HepG2 (cell line): Measurements from ENCODE around the gene COX15. TPM values are rescaled to one million over a fixed set of nuclear protein-coding genes. Genes with fewer than 3 reads are reported as not detected.

ENCODE experiments used
- ATAC-seq: fragments of 200-7000 bp; cut with Tn5 transposase; 3 replicates; pipeline ENCODE4 v1.9.1; 2020; ENCODE audit warnings: mild to moderate bottlenecking, moderate library complexity
- BruUV-seq: library from RNA; stranded (reverse); fragments of 400-500 nt; replicated peaks from 2 replicates; lab custom pipeline; 2021; lab: Mats Ljungman, UMichigan
- CTCF ChIA-PET: fragments of 300-600 bp; formaldehyde crosslinking; extraction: SDS; loops from one replicate; lab custom pipeline; 2021; ENCODE audit warnings: low total read pairs, inconsistent platforms, low intra/inter-chr PET ratio; lab: Yijun Ruan, JAX
- POLR2A ChIA-PET: fragments of 350-600 bp; sonication (Branson Sonifier 250); formaldehyde crosslinking; loops from one replicate; lab custom pipeline; 2020; ENCODE audit warnings: antibody characterized with exemption, inconsistent platforms; lab: Yijun Ruan, JAX
- DNase-seq: peaks from one replicate; pipeline ENCODE4 v3.0.0-alpha.2; 2015; ENCODE audit warnings: low spot score
- FAIRE-seq: peaks from 3 replicates; lab custom pipeline; 2011; peaks lifted over from hg19 to GRCh38; lab: Jason Lieb, UNC
- H2AFZ ChIP-seq: one replicate; pipeline ENCODE4 v1.6.1; 2011; ENCODE audit warnings: low read length, inconsistent platforms
- H3K27ac ChIP-seq: fragments of 300-600 bp; 3 replicates; pipeline ENCODE4 v1.8.0; 2011; ENCODE audit warnings: mixed run types, mild to moderate bottlenecking, mixed read lengths, low read length, inconsistent platforms; ENCODE audit not compliant: insufficient read depth; ENCODE audit errors: extremely low read length
- H3K27me3 ChIP-seq, 2 experiments: fragments of 200-600 bp in 1 of 2; 2 replicates in 1 of 2; 3 replicates in 1 of 2; pipeline versions ENCODE4 v1.6.0 to v1.8.0; 2011; ENCODE audit warnings: low read length in 2 of 2, mild to moderate bottlenecking in 2 of 2, moderate library complexity in 2 of 2, inconsistent platforms in 1 of 2; ENCODE audit not compliant: insufficient read depth in 2 of 2, control insufficient read depth in 1 of 2
- H3K36me3 ChIP-seq, 2 experiments: fragments of 200-600 bp in 1 of 2; replicated peaks in 1 of 2; 2 replicates in 1 of 2; 3 replicates in 1 of 2; pipeline versions ENCODE4 v1.5.1 to v1.8.0; 2011; ENCODE audit warnings: low read length in 2 of 2, inconsistent platforms in 1 of 2; ENCODE audit not compliant: insufficient read depth in 2 of 2, control insufficient read depth in 1 of 2
- H3K4me1 ChIP-seq: 2 replicates; pipeline ENCODE4 v1.5.1; 2012; ENCODE audit warnings: low read length, inconsistent platforms; ENCODE audit not compliant: insufficient read depth
- H3K4me2 ChIP-seq: 2 replicates; pipeline ENCODE4 v1.6.0; 2011; ENCODE audit warnings: low read depth, low read length, inconsistent platforms
- H3K4me3 ChIP-seq, 3 experiments: fragments of 200-600 bp in 1 of 3; sonication (generic), shearing (Covaris generic) in 1 of 3; replicated peaks in 1 of 3; 2 replicates each; pipeline ENCODE4 v1.5.1; 2011 to 2016; ENCODE audit warnings: low read length in 3 of 3, inconsistent platforms in 2 of 3, low read depth in 2 of 3, mild to moderate bottlenecking in 2 of 3, control low read depth in 1 of 3, mixed read lengths in 1 of 3; ENCODE audit not compliant: insufficient read depth in 1 of 3
- H3K79me2 ChIP-seq: one replicate; pipeline ENCODE4 v1.6.1; 2011; ENCODE audit warnings: low read length, inconsistent platforms; ENCODE audit not compliant: insufficient read depth
- H3K9ac ChIP-seq: 2 replicates; pipeline ENCODE4 v1.6.0; 2011; ENCODE audit warnings: mild to moderate bottlenecking, low read depth, low read length, inconsistent platforms; ENCODE audit not compliant: insufficient read depth
- H3K9me3 ChIP-seq: 2 replicates; pipeline ENCODE4 v1.5.1; 2012; ENCODE audit warnings: mild to moderate bottlenecking, low read length
- H4K20me1 ChIP-seq: 2 replicates; pipeline ENCODE4 v1.6.0; 2011; ENCODE audit warnings: inconsistent platforms, mild to moderate bottlenecking, low read length, moderate library complexity; ENCODE audit not compliant: insufficient read depth
- GABPA ChIP-seq, 2 experiments: IDR thresholded peaks; 2 replicates each; pipeline ENCODE4 v1.6.1; 2011 to 2016; ENCODE audit warnings: low read depth in 2 of 2, low read length in 1 of 2, missing biosample characterization in 1 of 2, missing genetic modification characterization in 1 of 2
- MED8 ChIP-seq: sonication (generic); formaldehyde crosslinking; IDR thresholded peaks from 2 replicates; pipeline ENCODE4 v1.8.1; 2023; ENCODE audit warnings: mild to moderate bottlenecking, missing genetic modification reagents; ENCODE audit not compliant: insufficient replicate concordance
- RAD21 ChIP-seq: fragments of 450-650 bp; formaldehyde crosslinking; IDR thresholded peaks from 2 replicates; pipeline ENCODE4 v1.5.0; 2020; ENCODE audit warnings: mild to moderate bottlenecking
- SAFB2 ChIP-seq: sonication (generic); formaldehyde crosslinking; IDR thresholded peaks from 2 replicates; pipeline ENCODE4 v1.5.1; 2020; ENCODE audit warnings: missing genetic modification reagents, low read depth, mild to moderate bottlenecking, borderline replicate concordance
- SMC3 ChIP-seq: IDR thresholded peaks from 2 replicates; pipeline ENCODE4 v1.6.1; 2011; ENCODE audit warnings: low read length, improper control_type of control experiment
- SOX13 ChIP-seq, 3 experiments: fragments of 450-650 bp in 1 of 3; sonication (generic) in 1 of 3; formaldehyde crosslinking in 1 of 3; IDR thresholded peaks in 2 of 3; conservative IDR thresholded peaks in 1 of 3; 2 replicates each; pipeline versions ENCODE4 v1.5.0 to v1.6.1; 2016 to 2020; ENCODE audit warnings: antibody characterized with exemption in 1 of 3, mild to moderate bottlenecking in 1 of 3, missing compliant biosample characterization in 1 of 3, missing genetic modification reagents in 1 of 3, moderate library complexity in 1 of 3
- STAG1 ChIP-seq: sonication (generic); formaldehyde crosslinking; IDR thresholded peaks from 2 replicates; pipeline ENCODE4 v1.4.0; 2020; ENCODE audit warnings: missing genetic modification reagents
- ZBTB46 ChIP-seq: sonication (generic); formaldehyde crosslinking; IDR thresholded peaks from 2 replicates; pipeline ENCODE4 v1.4.0; 2020; ENCODE audit warnings: mild to moderate bottlenecking, missing genetic modification reagents, borderline replicate concordance
- ZNF746 ChIP-seq: sonication (generic); formaldehyde crosslinking; IDR thresholded peaks from 2 replicates; pipeline ENCODE4 v1.8.0; 2022; ENCODE audit warnings: mild to moderate bottlenecking, missing genetic modification reagents
- WGBS: methylation state at CpG from one replicate; pipeline ENCODE4 v1.1.6; 2017; ENCODE audit warnings: low lambda C conversion rate; 5-methylcytosine and 5-hydroxymethylcytosine counted together
- in situ Hi-C: cut with HindIII; loops from 2 replicates; pipeline ENCODE4 v1.10.0; 2017; ENCODE audit warnings: low pct_unique_long_range_greater_than_20kb; ENCODE audit not compliant: extremely low pct_ligation_motif_present
- intact Hi-C: fragments of 100-400 bp; cut with micrococcal nuclease; formaldehyde crosslinking; loops from one replicate; pipeline ENCODE4 v1.10.0; 2022; ENCODE audit not compliant: unreplicated experiment
- polyA plus RNA-seq, 8 experiments: library from polyadenylated mRNA; depleted of rRNA in 3 of 8; stranded (reverse) in 7 of 8; unstranded in 1 of 8; fragments of >200 nt; fragmentation: Illumina TruSeq in 4 of 8; extraction: Trizol in 4 of 8; gene quantifications; 2 replicates each; pipeline versions ENCODE4 v1.2.1 to v1.2.3, GENCODE V29; 2011 to 2016; ENCODE audit warnings: low read depth in 4 of 8, missing spikeins in 1 of 8, mixed read lengths in 1 of 8; ENCODE audit not compliant: insufficient read depth in 1 of 8
- total RNA-seq, 5 experiments: library from RNA; depleted of rRNA; stranded (reverse); fragments of >200 nt; fragmentation: Illumina TruSeq; extraction: Trizol; gene quantifications; 2 replicates each; pipeline ENCODE4 v1.2.3, GENCODE V29; 2016; ENCODE audit warnings: low read depth in 1 of 5
- TF ChIP-seq, protein P1 (sequence below): sonication (generic); formaldehyde crosslinking; IDR thresholded peaks from 2 replicates; pipeline ENCODE4 v1.5.0; 2020; ENCODE audit warnings: mild to moderate bottlenecking, missing genetic modification reagents, moderate library complexity

Gene COX15
- total and polyA plus RNA-seq, 2 of the 13 experiments (the other 11 are each of a cell fraction or from before 2014, with no cell fraction given) = 19.2 to 44.7 TPM

GRCh38 chr10:99682752-99683151 lies 49.2 kb downstream of the COX15 start:
- no peak overlapping the region for H3K4me3 ChIP-seq
- H3K27me3 ChIP-seq = no peaks in the 10 kb centered on the region
- in situ Hi-C loops = no loop called here
- intact Hi-C loops = loop anchor here (5.0 kb wide), 1 partner anchor 50 kb away; no protein-coding TSS in a partner anchor
- TF ChIP-seq GABPA (IDR thresholded peaks at IDR 0.05; ENCODE audit: low read depth, low read length) (no peak), GABPA (CRISPR knock-in tag; IDR thresholded peaks at IDR 0.05; ENCODE audit: low read depth) (no peak), ZBTB46 (no peak), MED8 (CRISPR knock-in tag) (no peak), RAD21 (CRISPR knock-in tag) (peak; percentile 30; the same call in 1 of the 2 replicates), SOX13 (IDR thresholded peaks at IDR 0.05) (no peak), SOX13 (CRISPR knock-in tag; conservative IDR thresholded peaks at IDR 0.05 in 1 of 2, IDR thresholded peaks at IDR 0.05 in 1 of 2) (no peak), SAFB2 (CRISPR knock-in tag) (no peak), SMC3 (peak; percentile 73), STAG1 (peak; percentile 36), ZNF746 (CRISPR knock-in tag) (no peak)
- TF ChIP-seq, protein P1, sequence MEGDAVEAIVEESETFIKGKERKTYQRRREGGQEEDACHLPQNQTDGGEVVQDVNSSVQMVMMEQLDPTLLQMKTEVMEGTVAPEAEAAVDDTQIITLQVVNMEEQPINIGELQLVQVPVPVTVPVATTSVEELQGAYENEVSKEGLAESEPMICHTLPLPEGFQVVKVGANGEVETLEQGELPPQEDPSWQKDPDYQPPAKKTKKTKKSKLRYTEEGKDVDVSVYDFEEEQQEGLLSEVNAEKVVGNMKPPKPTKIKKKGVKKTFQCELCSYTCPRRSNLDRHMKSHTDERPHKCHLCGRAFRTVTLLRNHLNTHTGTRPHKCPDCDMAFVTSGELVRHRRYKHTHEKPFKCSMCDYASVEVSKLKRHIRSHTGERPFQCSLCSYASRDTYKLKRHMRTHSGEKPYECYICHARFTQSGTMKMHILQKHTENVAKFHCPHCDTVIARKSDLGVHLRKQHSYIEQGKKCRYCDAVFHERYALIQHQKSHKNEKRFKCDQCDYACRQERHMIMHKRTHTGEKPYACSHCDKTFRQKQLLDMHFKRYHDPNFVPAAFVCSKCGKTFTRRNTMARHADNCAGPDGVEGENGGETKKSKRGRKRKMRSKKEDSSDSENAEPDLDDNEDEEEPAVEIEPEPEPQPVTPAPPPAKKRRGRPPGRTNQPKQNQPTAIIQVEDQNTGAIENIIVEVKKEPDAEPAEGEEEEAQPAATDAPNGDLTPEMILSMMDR (CRISPR knock-in tag) = peak; percentile 28; the same call in 1 of the 2 replicates
- DNase-seq = no peak
- FAIRE-seq = no peak
- H3K4me1 ChIP-seq = no peaks in the 10 kb centered on the region
- H4K20me1 ChIP-seq = no peaks in the 10 kb centered on the region
- ChIA-PET CTCF (no interaction called here), POLR2A (no interaction called here)
- peak; percentile 92 for ATAC-seq
- no peak overlapping the region for H2AFZ ChIP-seq
- H3K9me3 ChIP-seq = no peaks in the 10 kb centered on the region
- WGBS = 69% methylated on average over 1 of the region's 1 CpG
- H3K36me3 ChIP-seq = peaks cover 9 to 48% of the 10 kb centered on the region in 2 experiments
- H3K4me2 ChIP-seq = no peak overlapping the region
- no TSS peak for BruUV-seq
- H3K27ac ChIP-seq = no peak overlapping the region
- no peaks in the 10 kb centered on the region for H3K79me2 ChIP-seq
- H3K9ac ChIP-seq = no peak overlapping the region

Other genes starting within 250 kb of the COX15 start
- gene NKX2-3, start 199.2 kb downstream of the COX15 start, total RNA-seq (2016; rRNA removed; fragmentation: Illumina TruSeq; extraction: Trizol) = not detected in 2 replicates
- gene NKX2-3, start 199.2 kb downstream of the COX15 start, polyA plus RNA-seq (2011; rRNA removed) = not detected in 2 replicates
- 7.5 and 15.2 TPM in 2 replicates for gene SLC25A28, start 111.7 kb downstream of the COX15 start, total RNA-seq (2016; rRNA removed; fragmentation: Illumina TruSeq; extraction: Trizol)
- gene SLC25A28, start 111.7 kb downstream of the COX15 start, polyA plus RNA-seq (2011; rRNA removed) = 41.0 and 48.5 TPM in 2 replicates
- gene ENTPD7, start 72.6 kb downstream of the COX15 start, total RNA-seq (2016; rRNA removed; fragmentation: Illumina TruSeq; extraction: Trizol) = 35.5 and 36.5 TPM in 2 replicates
- 6.6 and 7.6 TPM in 2 replicates for gene ENTPD7, start 72.6 kb downstream of the COX15 start, polyA plus RNA-seq (2011; rRNA removed)
- 25.8 and 36.5 TPM in 2 replicates for gene CUTC, start 107 bp upstream of the COX15 start, total RNA-seq (2016; rRNA removed; fragmentation: Illumina TruSeq; extraction: Trizol)
- gene CUTC, start 107 bp upstream of the COX15 start, polyA plus RNA-seq (2011; rRNA removed) = 17.7 and 22.3 TPM in 2 replicates
- 69.6 and 181 TPM in 2 replicates for gene ABCC2, start 50.5 kb upstream of the COX15 start, total RNA-seq (2016; rRNA removed; fragmentation: Illumina TruSeq; extraction: Trizol)
- 494 and 497 TPM in 2 replicates for gene ABCC2, start 50.5 kb upstream of the COX15 start, polyA plus RNA-seq (2011; rRNA removed)